Mammary epithelial cell (primary cell): Measurements from ENCODE around the gene TRIM61.

Source experiments
- CTCF ChIP-seq, 2 donors: IDR thresholded peaks in 1 of 2; conservative IDR thresholded peaks in 1 of 2; 2 replicates each; pipeline ENCODE4 v1.5.1; 2011 to 2012; ENCODE audit warnings: inconsistent platforms in 2 of 2, low read length in 2 of 2, mild to moderate bottlenecking in 2 of 2, control low read depth in 1 of 2, low read depth in 1 of 2; ENCODE audit not compliant: insufficient read depth in 1 of 2; ENCODE audit errors: extremely low read depth in 1 of 2
- EZH2 ChIP-seq: IDR thresholded peaks from 2 replicates; pipeline ENCODE4 v1.6.1; 2012; ENCODE audit warnings: low read length, inconsistent platforms, borderline replicate concordance

GRCh38 chr4:164943192-164943591 lies 34.3 kb downstream of the TRIM61 start:
- TF ChIP-seq CTCF (conservative IDR thresholded peaks at IDR 0.05 in 1 of 2, IDR thresholded peaks at IDR 0.05 in 1 of 2; ENCODE audit: extremely low read depth in 1 of 2, insufficient read depth in 1 of 2, low read depth in 1 of 2, low read length in 2 of 2): no peak
- TF ChIP-seq EZH2: no peak
